GM10248 (cell line): ENCODE data around the gene ADORA1.

Experiments used
- CTCF ChIA-PET: fragments of 300-600 bp; sonication (Branson Sonifier 250); formaldehyde crosslinking; extraction: SDS; loops from one replicate; lab custom pipeline; 2021; ENCODE audit warnings: antibody characterized with exemption; lab: Yijun Ruan, JAX
- POLR2A ChIA-PET: fragments of 350-650 bp; sonication (Branson Sonifier 250); formaldehyde crosslinking; extraction: SDS; loops from one replicate; lab custom pipeline; 2020; ENCODE audit warnings: antibody characterized with exemption; lab: Yijun Ruan, JAX
- DNase-seq: peaks from one replicate; pipeline ENCODE4 v3.0.0; 2012; ENCODE audit errors: extremely low spot score
- CTCF ChIP-seq: IDR thresholded peaks from 2 replicates; pipeline ENCODE4 v1.5.1; 2012; ENCODE audit warnings: mild to moderate bottlenecking, low read depth; ENCODE audit errors: extremely low read depth, missing control alignments, control extremely low read depth

The ADORA1 gene

GRCh38 chr1:203172184-203173010 lies 44.9 kb downstream of the ADORA1 start:
- DNase-seq = peak; percentile 81

GRCh38 chr1:203173011-203173555 lies 45.6 kb downstream of the ADORA1 start:
- POLR2A ChIA-PET = no interaction called here
- DNase-seq = no peak
- TF ChIP-seq CTCF = no peak
- CTCF ChIA-PET = interaction anchor here (0.8 to 5.7 kb wide), 29 partner anchors 10 to 205 kb away, joined by 3 to 86 read pairs (median 6); partner anchors contain the start of genes CHI3L1 and MYOG

More at GRCh38 chr1:203172184-203173010, 44.9 kb downstream of the ADORA1 start:
- POLR2A ChIA-PET = no interaction called here
- CTCF ChIA-PET = interaction anchor here (0.7 to 5.7 kb wide), 37 partner anchors 8 to 562 kb away, joined by 3 to 86 read pairs (median 5); partner anchors contain the start of genes ADORA1, CHI3L1 and MYOG
- peak; percentile 85 for TF ChIP-seq CTCF

GRCh38 chr1:203173566-203173965 lies 46.0 kb downstream of the ADORA1 start:
- ChIA-PET CTCF (interaction anchor here (1.1 to 5.7 kb wide), 20 partner anchors 11 to 206 kb away, joined by 3 to 86 read pairs (median 10); partner anchors contain the start of genes CHI3L1 and MYOG), POLR2A (no interaction called here)
- DNase-seq = peak; percentile 80
- no peak for TF ChIP-seq CTCF

GRCh38 chr1:203174324-203174985 lies 46.9 kb downstream of the ADORA1 start:
- no peak for TF ChIP-seq CTCF
- ChIA-PET POLR2A (no interaction called here), CTCF (interaction anchor here (2.7 to 5.7 kb wide), 2 partner anchors 17 to 134 kb away, joined by 9 to 86 read pairs; no protein-coding TSS in a partner anchor)
- no peak for DNase-seq

- ChIA-PET POLR2A (no interaction called here), CTCF (no interaction called here)
- no peak for TF ChIP-seq CTCF
- no peak for DNase-seq
Measured at GRCh38 chr1:203175237-203175826, 47.8 kb downstream of the ADORA1 start, which contains the start of gene MYBPH. TSS of gene MYBPH (minus strand) at chr1:203175826. CDS start at chr1:203175755, 71 bp downstream.

- no peak for TF ChIP-seq CTCF
- DNase-seq = no peak
- CTCF ChIA-PET = no interaction called here
- POLR2A ChIA-PET = no interaction called here
Measured at GRCh38 chr1:203175827-203176241, 48.3 kb downstream of the ADORA1 start.
